Hepatocyte (in vitro differentiated cells): ENCODE data around the gene ASPSCR1.

ENCODE experiments used
- CTCF ChIP-seq: fragments of 200-600 bp; sonication (generic); IDR thresholded peaks from 2 replicates; pipeline ENCODE4 v1.5.1; 2016; ENCODE audit warnings: antibody characterized with exemption, mild to moderate bottlenecking; ENCODE audit not compliant: poor library complexity
- EZH2 ChIP-seq: fragments of 200-600 bp; sonication (generic); IDR thresholded peaks from 2 replicates; pipeline ENCODE4 v1.6.1; 2016; ENCODE audit warnings: antibody characterized with exemption, mild to moderate bottlenecking, borderline replicate concordance
- EZH2phosphoT487 ChIP-seq: fragments of 200-600 bp; sonication (generic); IDR thresholded peaks from one replicate; pipeline ENCODE4 v1.6.1; 2018; ENCODE audit warnings: antibody characterized with exemption, mild to moderate bottlenecking, low read depth, moderate library complexity; ENCODE audit not compliant: unreplicated experiment, severe bottlenecking

GRCh38 chr17:81992306-81993102, 15.1 kb downstream of the ASPSCR1 start:
- TF ChIP-seq CTCF: no peak
- TF ChIP-seq EZH2phosphoT487: no peak
- no peak for TF ChIP-seq EZH2
